ENCODE measurements around the gene ORM2.
A peak's percentile ranks its signal among the peaks of the same experiment; 100 is the strongest.

Gene ORM2

GRCh38 chr9:114285166-114285867 lies 44.4 kb upstream of the ORM2 start:
- H3K4me3 ChIP-seq (ENCODE audit: insufficient read depth in 1 of 2, low read depth in 1 of 2, low read length in 2 of 2), result peak overlapping the region in 1 of 2 experiments; percentile 37
- peak; percentile 93 for DNase-seq
- H2BK15ac ChIP-seq (ENCODE audit: low read depth, poor library complexity, severe bottlenecking), result peak overlapping the region; percentile 91
- peak overlapping the region; percentile 80 to 93 for H2BK12ac ChIP-seq (ENCODE audit: low read length in 2 of 2)
- H2BK5ac ChIP-seq (ENCODE audit: low read depth, low read length, poor library complexity, severe bottlenecking), result no peak overlapping the region
- H2BK120ac ChIP-seq (ENCODE audit: low read depth, low read length), result peak overlapping the region; percentile 50
- H3K36me3 ChIP-seq (ENCODE audit: control insufficient read depth in 1 of 2, insufficient read depth in 2 of 2, low read depth in 1 of 2, low read length in 2 of 2), result peaks cover 0 to 59% of the 10 kb centered on the region in 2 experiments
- H3K79me1 ChIP-seq (replicated peaks; ENCODE audit: low read length, poor library complexity, severe bottlenecking), result peaks cover 11% of the 10 kb centered on the region
- peak overlapping the region in 1 of 2 experiments; percentile 39 for H3K4ac ChIP-seq (ENCODE audit: low read depth in 1 of 2, low read length in 2 of 2)
- peak overlapping the region; percentile 66 for H3K9ac ChIP-seq (ENCODE audit: low read length)
- H2AFZ ChIP-seq (ENCODE audit: low read depth, low read length), result no peak overlapping the region
- no peak overlapping the region for H3K4me2 ChIP-seq (ENCODE audit: low read length, poor library complexity, severe bottlenecking)
- H4K8ac ChIP-seq (ENCODE audit: low read length), result peak overlapping the region; percentile 73
- peak overlapping the region; percentile 35 for H3K27ac ChIP-seq (ENCODE audit: low read length, poor library complexity, severe bottlenecking)
- peak overlapping the region; percentile 84 for H2AK5ac ChIP-seq (ENCODE audit: low read length, severe bottlenecking)
- no peaks in the 10 kb centered on the region for H3K27me3 ChIP-seq (ENCODE audit: control insufficient read depth in 1 of 2, insufficient read depth in 1 of 2, low read length in 2 of 2)
- peak overlapping the region; percentile 73 for H4K91ac ChIP-seq (ENCODE audit: low read length)
- H3K18ac ChIP-seq (ENCODE audit: low read depth in 1 of 2, low read length in 2 of 2), result peak overlapping the region; percentile 11 to 83
- peaks cover 81% of the 10 kb centered on the region for H3K4me1 ChIP-seq (ENCODE audit: control insufficient read depth, insufficient read depth, low read depth, low read length)
- WGBS, result 21% methylated on average over 19 of the region's 20 CpGs
- no peak overlapping the region for H3K23ac ChIP-seq (ENCODE audit: low read length in 2 of 2)
- H3K14ac ChIP-seq (ENCODE audit: low read length in 2 of 2), result peak overlapping the region in 1 of 2 experiments; percentile 35
- H3K9me3 ChIP-seq (ENCODE audit: control insufficient read depth, low read length), result no peaks in the 10 kb centered on the region

DNA sequence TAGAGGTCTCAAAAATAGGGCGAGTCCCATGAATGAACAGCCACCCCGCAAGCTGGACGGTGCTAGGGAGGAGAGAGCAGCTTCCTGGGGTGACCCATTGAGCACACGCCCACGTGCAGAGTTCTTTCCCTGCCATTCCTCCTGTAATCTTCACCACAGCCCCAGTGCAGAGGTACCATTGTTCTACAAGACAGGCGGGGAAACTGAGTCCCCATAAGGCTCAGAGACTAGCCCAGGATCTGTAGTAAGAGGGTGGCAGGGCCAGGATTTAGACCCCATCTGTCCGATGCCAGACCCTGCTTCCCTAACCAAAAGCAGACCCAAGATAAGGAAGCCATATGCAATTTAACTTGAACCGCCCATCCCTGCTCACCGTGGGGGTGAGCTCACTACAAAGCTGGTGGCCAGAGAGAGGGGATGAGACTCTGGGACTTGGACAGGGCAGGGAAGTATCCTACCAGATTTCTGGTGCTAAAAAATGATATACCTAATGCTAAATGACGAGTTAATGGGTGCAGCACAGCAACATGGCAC lies 43.5 kb upstream of the ORM2 start:
- Histone ChIP-seq H3K4ac (ENCODE audit: low read depth in 1 of 2, low read length in 2 of 2) (no peak overlapping the region), H3K4me3 (ENCODE audit: insufficient read depth in 1 of 2, low read depth in 1 of 2, low read length in 2 of 2) (no peak overlapping the region), H3K9ac (ENCODE audit: low read length) (peak overlapping the region; percentile 66), H3K4me2 (ENCODE audit: low read length, poor library complexity, severe bottlenecking) (no peak overlapping the region), H2BK5ac (ENCODE audit: low read depth, low read length, poor library complexity, severe bottlenecking) (no peak overlapping the region), H3K18ac (ENCODE audit: low read depth in 1 of 2, low read length in 2 of 2) (peak overlapping the region; percentile 11 to 43), H3K14ac (ENCODE audit: low read length in 2 of 2) (no peak overlapping the region), H3K27ac (ENCODE audit: low read length, poor library complexity, severe bottlenecking) (no peak overlapping the region), H2BK12ac (ENCODE audit: low read length in 2 of 2) (no peak overlapping the region), H3K36me3 (ENCODE audit: control insufficient read depth in 1 of 2, insufficient read depth in 2 of 2, low read depth in 1 of 2, low read length in 2 of 2) (peaks cover 0 to 61% of the 10 kb centered on the region in 2 experiments), H2AK5ac (ENCODE audit: low read length, severe bottlenecking) (peak overlapping the region; percentile 58), H2BK120ac (ENCODE audit: low read depth, low read length) (no peak overlapping the region), H2AFZ (ENCODE audit: low read depth, low read length) (no peak overlapping the region), H3K23ac (ENCODE audit: low read length in 2 of 2) (no peak overlapping the region), H4K8ac (ENCODE audit: low read length) (no peak overlapping the region), H2BK15ac (ENCODE audit: low read depth, poor library complexity, severe bottlenecking) (peak overlapping the region; percentile 4), H3K4me1 (ENCODE audit: control insufficient read depth, insufficient read depth, low read depth, low read length) (peaks cover 83% of the 10 kb centered on the region), H3K27me3 (ENCODE audit: control insufficient read depth in 1 of 2, insufficient read depth in 1 of 2, low read length in 2 of 2) (no peaks in the 10 kb centered on the region), H4K91ac (ENCODE audit: low read length) (no peak overlapping the region), H3K79me1 (replicated peaks; ENCODE audit: low read length, poor library complexity, severe bottlenecking) (peaks cover 11% of the 10 kb centered on the region), H3K9me3 (ENCODE audit: control insufficient read depth, low read length) (no peaks in the 10 kb centered on the region)
- WGBS, result 96% methylated on average over 6 of the region's 10 CpGs
- DNase-seq, result no peak

- no peak for DNase-seq
- Histone ChIP-seq H3K9ac (ENCODE audit: low read length) (no peak overlapping the region), H2BK5ac (ENCODE audit: low read depth, low read length, poor library complexity, severe bottlenecking) (no peak overlapping the region), H2BK15ac (ENCODE audit: low read depth, poor library complexity, severe bottlenecking) (no peak overlapping the region), H3K4ac (ENCODE audit: low read depth in 1 of 2, low read length in 2 of 2) (no peak overlapping the region), H2AFZ (ENCODE audit: low read depth, low read length) (no peak overlapping the region), H4K91ac (ENCODE audit: low read length) (peak overlapping the region; percentile 15), H3K4me3 (ENCODE audit: insufficient read depth in 1 of 2, low read depth in 1 of 2, low read length in 2 of 2) (no peak overlapping the region), H3K18ac (ENCODE audit: low read depth in 1 of 2, low read length in 2 of 2) (no peak overlapping the region), H3K14ac (ENCODE audit: low read length in 2 of 2) (no peak overlapping the region), H3K4me1 (ENCODE audit: control insufficient read depth, insufficient read depth, low read depth, low read length) (peaks cover 75% of the 10 kb centered on the region), H3K4me2 (ENCODE audit: low read length, poor library complexity, severe bottlenecking) (no peak overlapping the region), H3K9me3 (ENCODE audit: control insufficient read depth, low read length) (no peaks in the 10 kb centered on the region), H2AK5ac (ENCODE audit: low read length, severe bottlenecking) (peak overlapping the region; percentile 67), H3K23ac (ENCODE audit: low read length in 2 of 2) (no peak overlapping the region), H3K27ac (ENCODE audit: low read length, poor library complexity, severe bottlenecking) (peak overlapping the region; percentile 68), H3K79me1 (replicated peaks; ENCODE audit: low read length, poor library complexity, severe bottlenecking) (peaks cover 11% of the 10 kb centered on the region), H2BK12ac (ENCODE audit: low read length in 2 of 2) (peak overlapping the region in 1 of 2 experiments; percentile 51), H3K36me3 (ENCODE audit: control insufficient read depth in 1 of 2, insufficient read depth in 2 of 2, low read depth in 1 of 2, low read length in 2 of 2) (peaks cover 3 to 57% of the 10 kb centered on the region in 2 experiments), H4K8ac (ENCODE audit: low read length) (no peak overlapping the region), H3K27me3 (ENCODE audit: control insufficient read depth in 1 of 2, insufficient read depth in 1 of 2, low read length in 2 of 2) (no peaks in the 10 kb centered on the region), H2BK120ac (ENCODE audit: low read depth, low read length) (no peak overlapping the region)
- 93% methylated on average over 16 of the region's 16 CpGs for WGBS
Observed at GRCh38 chr9:114287001-114287762, 42.5 kb upstream of the ORM2 start.

- Histone ChIP-seq H3K36me3 (ENCODE audit: control insufficient read depth in 1 of 2, insufficient read depth in 2 of 2, low read depth in 1 of 2, low read length in 2 of 2) (peaks cover 7 to 56% of the 10 kb centered on the region in 2 experiments), H3K79me1 (replicated peaks; ENCODE audit: low read length, poor library complexity, severe bottlenecking) (peaks cover 11% of the 10 kb centered on the region), H3K27me3 (ENCODE audit: control insufficient read depth in 1 of 2, insufficient read depth in 1 of 2, low read length in 2 of 2) (no peaks in the 10 kb centered on the region), H3K4me3 (ENCODE audit: insufficient read depth in 1 of 2, low read depth in 1 of 2, low read length in 2 of 2) (no peak overlapping the region), H3K9ac (ENCODE audit: low read length) (no peak overlapping the region), H4K8ac (ENCODE audit: low read length) (no peak overlapping the region), H3K27ac (ENCODE audit: low read length, poor library complexity, severe bottlenecking) (peak overlapping the region; percentile 68), H3K23ac (ENCODE audit: low read length in 2 of 2) (no peak overlapping the region), H2BK15ac (ENCODE audit: low read depth, poor library complexity, severe bottlenecking) (no peak overlapping the region), H2AFZ (ENCODE audit: low read depth, low read length) (no peak overlapping the region), H3K14ac (ENCODE audit: low read length in 2 of 2) (no peak overlapping the region), H4K91ac (ENCODE audit: low read length) (peak overlapping the region; percentile 32), H3K18ac (ENCODE audit: low read depth in 1 of 2, low read length in 2 of 2) (no peak overlapping the region), H3K4me1 (ENCODE audit: control insufficient read depth, insufficient read depth, low read depth, low read length) (peaks cover 70% of the 10 kb centered on the region), H2BK5ac (ENCODE audit: low read depth, low read length, poor library complexity, severe bottlenecking) (no peak overlapping the region), H2BK120ac (ENCODE audit: low read depth, low read length) (no peak overlapping the region), H3K4me2 (ENCODE audit: low read length, poor library complexity, severe bottlenecking) (no peak overlapping the region), H2AK5ac (ENCODE audit: low read length, severe bottlenecking) (peak overlapping the region; percentile 67), H3K9me3 (ENCODE audit: control insufficient read depth, low read length) (no peaks in the 10 kb centered on the region), H3K4ac (ENCODE audit: low read depth in 1 of 2, low read length in 2 of 2) (no peak overlapping the region), H2BK12ac (ENCODE audit: low read length in 2 of 2) (peak overlapping the region in 1 of 2 experiments; percentile 8)
- WGBS, result 85% methylated on average over 15 of the region's 15 CpGs
- no peak for DNase-seq
Observed at GRCh38 chr9:114287763-114288192, 41.9 kb upstream of the ORM2 start.
